Measurements from ENCODE around the gene TSR2. TPM values are rescaled to one million over a fixed set of nuclear protein-coding genes. Genes with fewer than 3 reads are reported as not detected.
"Not testable (repeated sequence)": the region's sequence is repeated elsewhere in the genome, so short reads cannot be mapped to it uniquely, and the experiment has no call there.

Gene TSR2
- total RNA-seq, 2 donors from 2014 or later: 38.6 to 39.3 TPM

- intact Hi-C loops (cut with DNase I): loop anchor here in 1 of 2 donors (10.0 kb wide), 1 partner anchor 405 kb away; the partner anchor contains the start of gene PHF8
- DNase-seq (ENCODE audit: low spot score): no peak
These were observed 9.7 kb downstream of the TSR2 start for GRCh38 chrX:54449929-54450328.

GRCh38 chrX:54452920-54453319 lies 12.7 kb downstream of the TSR2 start:
- no peak for DNase-seq (ENCODE audit: low spot score)
- intact Hi-C loops (cut with DNase I): no loop called here

- intact Hi-C loops (cut with DNase I): no loop called here
- DNase-seq (ENCODE audit: low spot score): no peak
These were observed 30.0 kb downstream of the TSR2 start for GRCh38 chrX:54470054-54470760.

- no peak for DNase-seq (ENCODE audit: low spot score)
- intact Hi-C loops (cut with DNase I): no loop called here
These were observed 34.0 kb downstream of the TSR2 start for GRCh38 chrX:54473993-54474859.

- intact Hi-C loops (cut with DNase I): no loop called here
- peak; percentile 54 for DNase-seq (ENCODE audit: low spot score)
These were observed 39.2 kb downstream of the TSR2 start for GRCh38 chrX:54479136-54480111.

- intact Hi-C loops (cut with DNase I): no loop called here
- DNase-seq (ENCODE audit: low spot score): peak; percentile 81
These were observed 42.8 kb downstream of the TSR2 start for GRCh38 chrX:54482839-54483593.

GRCh38 chrX:54483946-54484345 lies 43.7 kb downstream of the TSR2 start:
- DNase-seq (ENCODE audit: low spot score): peak; percentile 69
- intact Hi-C loops (cut with DNase I): no loop called here

- peak; percentile 53 for DNase-seq (ENCODE audit: low spot score)
- intact Hi-C loops (cut with DNase I): no loop called here
These were observed 44.5 kb downstream of the TSR2 start for GRCh38 chrX:54484666-54485065.

GRCh38 chrX:54489819-54490218 lies 49.6 kb downstream of the TSR2 start:
- DNase-seq (ENCODE audit: low spot score); intact Hi-C loops (cut with DNase I): not testable (repeated sequence)

- intact Hi-C loops (cut with DNase I): no loop called here
- DNase-seq (ENCODE audit: low spot score): peak; percentile 91
These were observed 52.1 kb downstream of the TSR2 start for GRCh38 chrX:54492340-54492739.

GRCh38 chrX:54494166-54494988 lies 54.2 kb downstream of the TSR2 start:
- intact Hi-C loops (cut with DNase I): no loop called here
- peak; percentile 1 for DNase-seq (ENCODE audit: low spot score)

Other genes with a start within 250 kb of the TSR2 start
- gene WNK3, start 82.4 kb upstream of the TSR2 start, total RNA-seq: 1 to 10 TPM; 4.1 to 4.4 TPM
- gene FGD1, start 55.8 kb downstream of the TSR2 start, total RNA-seq: 1 to 10 TPM; 7.6 to 9.6 TPM
- gene GNL3L, start 89.8 kb downstream of the TSR2 start, total RNA-seq: 10 to 100 TPM; 26.3 to 28.5 TPM

All from posterior vena cava (tissue), 2 donors.